ENCODE data around the gene AMPH. TPM values are rescaled to one million over a fixed set of nuclear protein-coding genes. Genes with fewer than 3 reads are reported as not detected.

The AMPH gene
- total RNA-seq, 1 experiment from 2014 or later: not detected

GRCh38 chr7:38502848-38503247 lies 128.3 kb downstream of the AMPH start:
- no peaks in the 10 kb centered on the region for H3F3A ChIP-seq (ENCODE audit: low read length, unreplicated experiment)
- TF ChIP-seq EZH2phosphoT487 (IDR thresholded peaks at IDR 0.05; ENCODE audit: borderline replicate concordance, low read length) (no peak), EZH2 (IDR thresholded peaks at IDR 0.05; ENCODE audit: low read length, unreplicated experiment) (no peak), CTCF (conservative IDR thresholded peaks at IDR 0.05; ENCODE audit: low read depth, low read length) (no peak)
- no TSS peak for BruUV-seq (replicated peaks)
- no peaks in the 10 kb centered on the region for H3K79me2 ChIP-seq (ENCODE audit: low read length)
- H3K4me1 ChIP-seq (ENCODE audit: insufficient read depth, low read length): no peaks in the 10 kb centered on the region
- H3K36me3 ChIP-seq (ENCODE audit: low read depth, low read length): no peaks in the 10 kb centered on the region
- ATAC-seq (no peak), DNase-seq (no peak)
- no peaks in the 10 kb centered on the region for H3K9me3 ChIP-seq (ENCODE audit: low read length)
- ChIA-PET CTCF (no interaction called here), POLR2A (ENCODE audit: unreplicated experiment) (no interaction called here)
- no peak overlapping the region for H3K27ac ChIP-seq (ENCODE audit: low read length)
- no peak overlapping the region for H2AFZ ChIP-seq (ENCODE audit: low read length)
- intact Hi-C loops (cut with micrococcal nuclease): no loop called here
- H3K4me2 ChIP-seq (ENCODE audit: low read length): no peak overlapping the region
- H3K4me3 ChIP-seq (ENCODE audit: low read length): no peak overlapping the region
- H3K9me2 ChIP-seq (replicated peaks; ENCODE audit: low read length): no peaks in the 10 kb centered on the region
- H4K20me1 ChIP-seq (ENCODE audit: low read length): no peaks in the 10 kb centered on the region
- peaks cover 34% of the 10 kb centered on the region for H3K27me3 ChIP-seq (ENCODE audit: low read length)
- no peak overlapping the region for H3K9ac ChIP-seq (ENCODE audit: low read length)

- intact Hi-C loops (cut with micrococcal nuclease): no loop called here
- H3K9me2 ChIP-seq (replicated peaks; ENCODE audit: low read length): no peaks in the 10 kb centered on the region
- CTCF ChIA-PET: no interaction called here
- BruUV-seq (replicated peaks): no TSS peak
- no peaks in the 10 kb centered on the region for H3K79me2 ChIP-seq (ENCODE audit: low read length)
- peaks cover 29% of the 10 kb centered on the region for H3K27me3 ChIP-seq (ENCODE audit: low read length)
- H2AFZ ChIP-seq (ENCODE audit: low read length): no peak overlapping the region
- H3K36me3 ChIP-seq (ENCODE audit: low read depth, low read length): no peaks in the 10 kb centered on the region
- H3K9ac ChIP-seq (ENCODE audit: low read length): no peak overlapping the region
- DNase-seq: peak; percentile 7
- no peaks in the 10 kb centered on the region for H3K4me1 ChIP-seq (ENCODE audit: insufficient read depth, low read length)
- ATAC-seq: no peak
- H4K20me1 ChIP-seq (ENCODE audit: low read length): no peaks in the 10 kb centered on the region
- H3F3A ChIP-seq (ENCODE audit: low read length, unreplicated experiment): no peaks in the 10 kb centered on the region
- no peak overlapping the region for H3K4me3 ChIP-seq (ENCODE audit: low read length)
- H3K9me3 ChIP-seq (ENCODE audit: low read length): no peaks in the 10 kb centered on the region
- no peak overlapping the region for H3K27ac ChIP-seq (ENCODE audit: low read length)
- POLR2A ChIA-PET (ENCODE audit: unreplicated experiment): no interaction called here
- no peak for TF ChIP-seq EZH2 (IDR thresholded peaks at IDR 0.05; ENCODE audit: low read length, unreplicated experiment)
- H3K4me2 ChIP-seq (ENCODE audit: low read length): no peak overlapping the region
Observed at GRCh38 chr7:38502289-38502688, 128.9 kb downstream of the AMPH start.

- H3F3A ChIP-seq (ENCODE audit: low read length, unreplicated experiment): no peaks in the 10 kb centered on the region
- no peaks in the 10 kb centered on the region for H3K36me3 ChIP-seq (ENCODE audit: low read depth, low read length)
- ATAC-seq: no peak
- H3K4me1 ChIP-seq (ENCODE audit: insufficient read depth, low read length): no peaks in the 10 kb centered on the region
- TF ChIP-seq EZH2 (IDR thresholded peaks at IDR 0.05; ENCODE audit: low read length, unreplicated experiment): no peak
- no peak for TF ChIP-seq EZH2phosphoT487 (IDR thresholded peaks at IDR 0.05; ENCODE audit: borderline replicate concordance, low read length)
- no peak for TF ChIP-seq CTCF (conservative IDR thresholded peaks at IDR 0.05; ENCODE audit: low read depth, low read length)
- H3K27me3 ChIP-seq (ENCODE audit: low read length): peaks cover 43% of the 10 kb centered on the region
- intact Hi-C loops (cut with micrococcal nuclease): no loop called here
- H3K9ac ChIP-seq (ENCODE audit: low read length): no peak overlapping the region
- no peaks in the 10 kb centered on the region for H4K20me1 ChIP-seq (ENCODE audit: low read length)
- POLR2A ChIA-PET (ENCODE audit: unreplicated experiment): no interaction called here
- H3K9me3 ChIP-seq (ENCODE audit: low read length): no peaks in the 10 kb centered on the region
- no peaks in the 10 kb centered on the region for H3K9me2 ChIP-seq (replicated peaks; ENCODE audit: low read length)
- DNase-seq: no peak
- H3K27ac ChIP-seq (ENCODE audit: low read length): no peak overlapping the region
- H3K79me2 ChIP-seq (ENCODE audit: low read length): no peaks in the 10 kb centered on the region
- no peak overlapping the region for H3K4me2 ChIP-seq (ENCODE audit: low read length)
- no peak overlapping the region for H3K4me3 ChIP-seq (ENCODE audit: low read length)
- BruUV-seq (replicated peaks): no TSS peak
- no peak overlapping the region for H2AFZ ChIP-seq (ENCODE audit: low read length)
- CTCF ChIA-PET: no interaction called here
Observed at GRCh38 chr7:38492010-38492409, 139.2 kb downstream of the AMPH start.
